ENCODE results near the gene OR52E2. TPM values are rescaled to one million over a fixed set of nuclear protein-coding genes. Genes with fewer than 3 reads are reported as not detected.

OR52E2 gene
- total and polyA plus RNA-seq, 7 donors = not detected

DNA sequence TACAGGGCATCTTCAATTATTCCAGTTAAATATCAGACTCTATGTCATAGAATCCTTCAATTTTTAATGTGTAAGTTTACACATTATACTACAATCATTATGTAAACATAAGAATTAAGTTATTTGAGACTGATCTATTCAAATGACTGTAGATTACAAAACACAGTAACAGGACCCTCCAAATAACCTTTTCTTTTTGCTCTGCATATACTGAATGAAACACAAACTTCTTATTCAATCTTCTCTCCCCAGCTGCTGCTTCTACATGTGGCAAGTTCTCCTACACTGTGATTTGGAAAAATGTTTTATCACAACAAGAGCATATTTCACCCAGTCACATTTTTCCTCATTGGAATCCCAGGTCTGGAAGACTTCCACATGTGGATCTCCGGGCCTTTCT, 13.2 kb downstream of the OR52E2 start, which contains the start of gene OR52J3:
Gene OR52J3 (plus strand): TSS at position 301 of the 400 bp plus-strand sequence. CDS start 0 bp downstream, at position 301.
- Histone ChIP-seq H3K9me3 (no peaks in the 10 kb centered on the region), H3K4me3 (no peak within 1 kb of the TSS), H3K27ac (no peak within 1 kb of the TSS), H3K36me3 (no peaks in the 10 kb centered on the region), H3K4me1 (no peaks in the 10 kb centered on the region), H3K27me3 (no peaks in the 10 kb centered on the region)
- TF ChIP-seq POLR2A (IDR thresholded peaks at IDR 0.05) = no peak
- intact Hi-C loops (cut with DNase I) = no loop called here
- 67 to 85% methylated on average over 1 of the region's 1 CpG for WGBS, 2 donors
- no peak for DNase-seq

GRCh38 chr11:5043380-5043779, 16.0 kb downstream of the OR52E2 start:
- 59 to 64% methylated on average over 2 of the region's 2 CpGs for WGBS, 2 donors
- Histone ChIP-seq H3K27ac (no peak overlapping the region), H3K36me3 (no peaks in the 10 kb centered on the region), H3K4me3 (no peak overlapping the region), H3K9me3 (no peaks in the 10 kb centered on the region), H3K4me1 (no peaks in the 10 kb centered on the region), H3K27me3 (no peaks in the 10 kb centered on the region)
- TF ChIP-seq POLR2AphosphoS5 (IDR thresholded peaks at IDR 0.05) (no peak), EP300 (IDR thresholded peaks at IDR 0.05) (no peak), POLR2A (IDR thresholded peaks at IDR 0.05) (no peak)
- TF ChIP-seq, protein P1, sequence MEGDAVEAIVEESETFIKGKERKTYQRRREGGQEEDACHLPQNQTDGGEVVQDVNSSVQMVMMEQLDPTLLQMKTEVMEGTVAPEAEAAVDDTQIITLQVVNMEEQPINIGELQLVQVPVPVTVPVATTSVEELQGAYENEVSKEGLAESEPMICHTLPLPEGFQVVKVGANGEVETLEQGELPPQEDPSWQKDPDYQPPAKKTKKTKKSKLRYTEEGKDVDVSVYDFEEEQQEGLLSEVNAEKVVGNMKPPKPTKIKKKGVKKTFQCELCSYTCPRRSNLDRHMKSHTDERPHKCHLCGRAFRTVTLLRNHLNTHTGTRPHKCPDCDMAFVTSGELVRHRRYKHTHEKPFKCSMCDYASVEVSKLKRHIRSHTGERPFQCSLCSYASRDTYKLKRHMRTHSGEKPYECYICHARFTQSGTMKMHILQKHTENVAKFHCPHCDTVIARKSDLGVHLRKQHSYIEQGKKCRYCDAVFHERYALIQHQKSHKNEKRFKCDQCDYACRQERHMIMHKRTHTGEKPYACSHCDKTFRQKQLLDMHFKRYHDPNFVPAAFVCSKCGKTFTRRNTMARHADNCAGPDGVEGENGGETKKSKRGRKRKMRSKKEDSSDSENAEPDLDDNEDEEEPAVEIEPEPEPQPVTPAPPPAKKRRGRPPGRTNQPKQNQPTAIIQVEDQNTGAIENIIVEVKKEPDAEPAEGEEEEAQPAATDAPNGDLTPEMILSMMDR (IDR thresholded peaks at IDR 0.05) = no peak
- intact Hi-C loops (cut with DNase I) = no loop called here
- no peak for DNase-seq

- TF ChIP-seq POLR2AphosphoS5 (IDR thresholded peaks at IDR 0.05) (no peak), EP300 (IDR thresholded peaks at IDR 0.05) (no peak), POLR2A (IDR thresholded peaks at IDR 0.05) (no peak)
- TF ChIP-seq, protein P1 (IDR thresholded peaks at IDR 0.05) = no peak
- H3K9me3 ChIP-seq = no peaks in the 10 kb centered on the region
- H3K4me1 ChIP-seq = no peaks in the 10 kb centered on the region
- DNase-seq = no peak
- H3K4me3 ChIP-seq = no peak overlapping the region
- no peaks in the 10 kb centered on the region for H3K36me3 ChIP-seq
- H3K27ac ChIP-seq = no peak overlapping the region
- no peaks in the 10 kb centered on the region for H3K27me3 ChIP-seq
- intact Hi-C loops (cut with DNase I) = no loop called here
- 53 to 75% methylated on average over 3 of the region's 3 CpGs for WGBS, 2 donors
Observed at GRCh38 chr11:5042091-5042490, 17.3 kb downstream of the OR52E2 start.

DNA sequence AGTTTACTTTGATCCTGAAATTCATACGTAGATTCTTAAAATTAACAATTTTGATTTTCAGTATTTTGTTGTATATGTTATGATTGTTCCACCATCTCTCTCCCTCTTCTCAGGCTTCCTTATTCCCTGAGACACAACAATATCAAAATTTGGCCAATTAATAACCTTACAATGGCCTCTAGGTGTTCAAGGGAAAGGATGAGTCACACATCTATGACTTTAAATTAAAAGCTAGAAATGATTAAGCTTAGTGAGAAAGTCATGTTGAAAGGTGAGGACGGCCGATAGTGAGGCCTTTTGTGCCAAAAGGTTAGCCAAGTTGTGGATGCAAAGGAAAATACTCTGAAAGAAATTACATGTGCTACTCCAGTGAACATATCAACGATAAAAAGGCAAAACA, 18.6 kb downstream of the OR52E2 start:
- no peaks in the 10 kb centered on the region for H3K4me1 ChIP-seq
- H3K27me3 ChIP-seq = no peaks in the 10 kb centered on the region
- DNase-seq = no peak
- H3K36me3 ChIP-seq = no peaks in the 10 kb centered on the region
- H3K27ac ChIP-seq = no peak overlapping the region
- 48 to 84% methylated on average over 4 of the region's 4 CpGs for WGBS, 2 donors
- H3K9me3 ChIP-seq = no peaks in the 10 kb centered on the region
- H3K4me3 ChIP-seq = no peak overlapping the region
- intact Hi-C loops (cut with DNase I) = no loop called here
- TF ChIP-seq, protein P1 (IDR thresholded peaks at IDR 0.05) = no peak
- no peak for TF ChIP-seq POLR2AphosphoS5 (IDR thresholded peaks at IDR 0.05)
- no peak for TF ChIP-seq EP300 (IDR thresholded peaks at IDR 0.05)
- TF ChIP-seq POLR2A (IDR thresholded peaks at IDR 0.05) = no peak

DNA sequence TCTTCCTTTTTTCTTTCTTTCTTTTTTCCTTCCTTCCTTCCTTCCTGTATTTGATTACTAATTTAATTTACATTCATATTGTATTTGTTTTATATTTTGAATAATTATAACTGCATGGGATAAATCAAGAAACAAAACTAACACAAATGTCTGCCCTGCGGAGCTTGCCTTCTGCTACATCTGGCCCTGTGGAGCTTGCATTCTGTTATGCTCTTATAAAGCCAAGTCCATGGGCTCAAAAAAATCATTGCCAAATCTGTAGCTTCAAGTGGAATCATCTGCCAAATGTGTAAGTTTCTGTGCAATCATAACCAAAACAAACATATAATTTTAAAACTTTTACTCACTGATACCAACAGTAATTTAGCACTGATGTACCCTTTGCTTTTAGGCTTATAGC, 21.1 kb downstream of the OR52E2 start:
- TF ChIP-seq POLR2AphosphoS5 (IDR thresholded peaks at IDR 0.05) (no peak), EP300 (IDR thresholded peaks at IDR 0.05) (no peak), POLR2A (IDR thresholded peaks at IDR 0.05) (no peak)
- TF ChIP-seq, protein P1 (IDR thresholded peaks at IDR 0.05) = no peak
- 88 to 96% methylated on average over 1 of the region's 1 CpG for WGBS, 2 donors
- intact Hi-C loops (cut with DNase I) = no loop called here

More for the DNA sequence above, 21.1 kb downstream of the OR52E2 start:
- Histone ChIP-seq H3K9me3 (no peaks in the 10 kb centered on the region), H3K4me3 (no peak overlapping the region), H3K36me3 (no peaks in the 10 kb centered on the region), H3K27ac (no peak overlapping the region), H3K4me1 (no peaks in the 10 kb centered on the region), H3K27me3 (no peaks in the 10 kb centered on the region)
- DNase-seq = no peak
